DMS153 (cell line): ENCODE measurements around the gene USP6NL.
A peak's percentile ranks its signal among the peaks of the same experiment; 100 is the strongest.
"Not testable (repeated sequence)": the region's sequence is repeated elsewhere in the genome, so short reads cannot be mapped to it uniquely, and the experiment has no call there.

ENCODE experiments used
- DNase-seq: peaks from one replicate; lab custom pipeline; 2025; lab: John Stamatoyannopoulos, UW

The USP6NL gene

GRCh38 chr10:11611248-11612020 is at the start of gene USP6NL:
Gene USP6NL, minus strand, starts transcription at chr10:11611650. Its CDS starts 14,016 bp downstream, at chr10:11597634.
- peak; percentile 44 for DNase-seq

GRCh38 chr10:11658801-11659368 is 47.4 kb upstream of the USP6NL start:
- no peak for DNase-seq

- DNase-seq: no peak
Observed at GRCh38 chr10:11655836-11656235, 44.4 kb upstream of the USP6NL start.

- DNase-seq: no peak
Observed at GRCh38 chr10:11654659-11655058, 43.2 kb upstream of the USP6NL start.

GRCh38 chr10:11653758-11654471 is 42.5 kb upstream of the USP6NL start:
- DNase-seq: no peak

GRCh38 chr10:11647676-11648075 is 36.2 kb upstream of the USP6NL start:
- DNase-seq: no peak

GRCh38 chr10:11646450-11646849 is 35.0 kb upstream of the USP6NL start:
- no peak for DNase-seq

- DNase-seq: no peak
Observed at GRCh38 chr10:11643039-11643438, 31.6 kb upstream of the USP6NL start.

- no peak for DNase-seq
Observed at GRCh38 chr10:11642566-11642965, 31.1 kb upstream of the USP6NL start.

GRCh38 chr10:11639849-11640764 is 28.7 kb upstream of the USP6NL start:
- DNase-seq: no peak

GRCh38 chr10:11639362-11639761 is 27.9 kb upstream of the USP6NL start:
- no peak for DNase-seq

GRCh38 chr10:11638055-11638698 is 26.7 kb upstream of the USP6NL start:
- DNase-seq: no peak

- DNase-seq: no peak
Observed at GRCh38 chr10:11636697-11637303, 25.4 kb upstream of the USP6NL start.

GRCh38 chr10:11631890-11632587 is 20.6 kb upstream of the USP6NL start:
- no peak for DNase-seq

- no peak for DNase-seq
Observed at GRCh38 chr10:11631291-11631690, 19.8 kb upstream of the USP6NL start.

GRCh38 chr10:11629731-11630130 is 18.3 kb upstream of the USP6NL start:
- no peak for DNase-seq

- DNase-seq: not testable (repeated sequence)
Observed at GRCh38 chr10:11627941-11628340, 16.5 kb upstream of the USP6NL start.

GRCh38 chr10:11626071-11626470 is 14.6 kb upstream of the USP6NL start:
- DNase-seq: no peak

- no peak for DNase-seq
Observed at GRCh38 chr10:11625019-11625735, 13.7 kb upstream of the USP6NL start.

- DNase-seq: no peak
Observed at GRCh38 chr10:11617233-11617632, 5.8 kb upstream of the USP6NL start.
